Body of pancreas (tissue), 4 donors: ENCODE results near the gene RNU2-63P.

Experiments used
- POLR2A ChIP-seq, 3 donors: fragments of 450-650 bp; IDR thresholded peaks; one replicate each; pipeline ENCODE4 v1.6.1; 2016; ENCODE audit warnings: antibody characterized with exemption in 3 of 3, mild to moderate bottlenecking in 2 of 3
- TF ChIP-seq, protein P1 (sequence below), 7 experiments: fragments of 450-650 bp in 4 of 7; fragments of 200-600 bp in 3 of 7; sonication (generic) in 3 of 7; IDR thresholded peaks; one replicate each; pipeline ENCODE4 v1.5.1; 2016 to 2019; ENCODE audit warnings: antibody characterized with exemption in 7 of 7

DNA sequence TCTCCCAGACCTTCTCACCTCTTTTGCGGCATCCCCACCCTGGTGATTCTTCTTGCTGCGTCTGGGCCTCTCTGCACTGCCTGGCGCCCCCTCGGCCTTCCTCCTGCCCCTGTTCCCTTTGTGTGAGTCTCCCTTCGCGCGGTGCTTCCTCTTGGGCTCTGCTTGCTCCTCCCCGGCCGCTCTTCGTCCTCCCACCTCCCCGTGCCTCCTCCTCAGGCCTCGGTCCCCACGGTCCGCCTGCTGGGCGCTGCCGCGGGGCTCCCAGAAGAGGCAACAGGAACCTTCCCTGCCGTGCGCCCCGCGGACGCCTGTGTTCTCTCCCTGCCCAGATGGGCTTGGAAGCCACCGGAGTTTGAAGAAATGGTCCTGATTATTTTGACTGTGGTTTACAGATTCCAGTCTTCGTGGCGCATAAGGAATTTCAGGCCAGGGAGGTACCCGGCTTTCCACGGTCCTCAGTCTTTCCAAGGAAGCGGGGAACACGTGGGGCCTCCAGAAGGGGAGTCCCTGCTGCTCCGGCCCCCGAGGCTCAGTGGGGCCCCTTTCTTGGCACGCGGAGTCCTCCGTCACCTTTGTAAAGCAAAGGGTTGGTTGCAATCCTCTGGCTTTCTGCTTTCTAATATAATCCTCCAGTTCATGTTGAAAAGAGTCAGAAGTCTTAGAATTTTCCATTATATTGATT, 13.1 kb downstream of the RNU2-63P start:
- TF ChIP-seq, protein P1, sequence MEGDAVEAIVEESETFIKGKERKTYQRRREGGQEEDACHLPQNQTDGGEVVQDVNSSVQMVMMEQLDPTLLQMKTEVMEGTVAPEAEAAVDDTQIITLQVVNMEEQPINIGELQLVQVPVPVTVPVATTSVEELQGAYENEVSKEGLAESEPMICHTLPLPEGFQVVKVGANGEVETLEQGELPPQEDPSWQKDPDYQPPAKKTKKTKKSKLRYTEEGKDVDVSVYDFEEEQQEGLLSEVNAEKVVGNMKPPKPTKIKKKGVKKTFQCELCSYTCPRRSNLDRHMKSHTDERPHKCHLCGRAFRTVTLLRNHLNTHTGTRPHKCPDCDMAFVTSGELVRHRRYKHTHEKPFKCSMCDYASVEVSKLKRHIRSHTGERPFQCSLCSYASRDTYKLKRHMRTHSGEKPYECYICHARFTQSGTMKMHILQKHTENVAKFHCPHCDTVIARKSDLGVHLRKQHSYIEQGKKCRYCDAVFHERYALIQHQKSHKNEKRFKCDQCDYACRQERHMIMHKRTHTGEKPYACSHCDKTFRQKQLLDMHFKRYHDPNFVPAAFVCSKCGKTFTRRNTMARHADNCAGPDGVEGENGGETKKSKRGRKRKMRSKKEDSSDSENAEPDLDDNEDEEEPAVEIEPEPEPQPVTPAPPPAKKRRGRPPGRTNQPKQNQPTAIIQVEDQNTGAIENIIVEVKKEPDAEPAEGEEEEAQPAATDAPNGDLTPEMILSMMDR (IDR thresholded peaks at IDR 0.05), result no peak
- TF ChIP-seq POLR2A (IDR thresholded peaks at IDR 0.05), result no peak
